ENCODE measurements around the gene SLC20A1.

GRCh38 chr2:112648081-112648480, 2.3 kb downstream of the SLC20A1 start:
- no peak for TF ChIP-seq CTCF (IDR thresholded peaks at IDR 0.05)
- TF ChIP-seq POLR2A (IDR thresholded peaks at IDR 0.05): no peak

All from lower leg skin (tissue), 3 donors.